ENCODE data around the gene MPHOSPH6. TPM values are rescaled to one million over a fixed set of nuclear protein-coding genes. Genes with fewer than 3 reads are reported as not detected.
"Not testable (repeated sequence)": the region's sequence is repeated elsewhere in the genome, so short reads cannot be mapped to it uniquely, and the experiment has no call there.

Gene MPHOSPH6
- total RNA-seq, 1 donor from 2014 or later = 46.3 TPM

DNA sequence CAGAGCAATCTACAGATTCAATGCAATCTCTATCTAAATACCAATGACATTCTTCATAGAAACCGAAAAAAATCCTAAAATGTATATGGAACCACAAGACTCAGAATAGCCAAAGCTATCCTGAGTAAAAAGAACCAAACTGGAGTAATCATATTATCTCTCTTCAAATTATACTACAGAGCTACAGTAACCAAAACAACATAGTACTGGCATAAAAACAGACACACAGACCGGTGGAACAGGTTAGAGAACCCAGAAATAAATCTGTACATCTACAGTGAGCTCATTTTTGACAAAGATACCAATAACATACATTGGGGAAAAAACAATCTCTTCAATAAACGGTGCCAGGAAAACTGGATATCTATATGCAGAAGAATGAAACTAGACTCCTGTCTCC is 45.4 kb downstream of the MPHOSPH6 start:
- no peak for DNase-seq (ENCODE audit: low read depth)

DNA sequence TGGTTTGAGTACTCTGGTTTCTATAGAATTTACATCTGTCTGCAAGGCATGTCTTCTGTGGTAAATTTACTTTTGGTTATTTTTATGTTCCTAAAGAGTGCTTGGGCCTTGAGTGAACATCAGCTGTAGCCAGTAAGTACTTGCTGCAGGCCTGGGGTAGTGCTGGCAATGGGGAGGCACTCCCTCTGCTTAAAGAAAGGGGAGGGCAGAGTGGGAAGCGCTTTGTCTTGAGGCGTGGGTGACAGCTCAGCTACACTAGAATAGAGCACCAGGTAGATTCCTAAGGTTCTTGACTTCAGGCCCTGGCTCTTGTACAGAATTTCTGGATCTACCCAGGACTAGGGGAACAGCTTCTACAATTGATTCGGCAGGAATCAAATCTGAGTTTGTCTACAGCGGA is 50.6 kb downstream of the MPHOSPH6 start:
- no peak for DNase-seq (ENCODE audit: low read depth)

DNA sequence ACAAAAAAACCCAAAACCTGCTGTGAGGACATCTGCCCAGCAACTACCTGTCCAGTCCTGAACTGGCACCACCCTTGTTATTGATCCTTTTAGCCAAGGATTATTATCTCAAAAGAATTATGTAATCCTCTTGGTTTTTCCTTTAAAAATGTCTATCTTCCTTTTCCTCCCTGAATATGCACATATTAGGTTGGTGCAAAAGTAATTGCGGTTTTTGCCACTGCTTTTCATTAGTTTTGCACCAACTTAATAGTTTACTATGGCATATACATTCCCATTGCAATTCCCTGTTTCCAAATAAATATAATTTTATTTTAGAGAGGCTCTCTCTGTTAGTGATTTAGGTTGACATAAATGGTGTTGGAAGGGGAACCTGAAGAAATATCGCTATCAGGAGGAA is 51.3 kb downstream of the MPHOSPH6 start:
- DNase-seq (ENCODE audit: low read depth) = no peak

DNA sequence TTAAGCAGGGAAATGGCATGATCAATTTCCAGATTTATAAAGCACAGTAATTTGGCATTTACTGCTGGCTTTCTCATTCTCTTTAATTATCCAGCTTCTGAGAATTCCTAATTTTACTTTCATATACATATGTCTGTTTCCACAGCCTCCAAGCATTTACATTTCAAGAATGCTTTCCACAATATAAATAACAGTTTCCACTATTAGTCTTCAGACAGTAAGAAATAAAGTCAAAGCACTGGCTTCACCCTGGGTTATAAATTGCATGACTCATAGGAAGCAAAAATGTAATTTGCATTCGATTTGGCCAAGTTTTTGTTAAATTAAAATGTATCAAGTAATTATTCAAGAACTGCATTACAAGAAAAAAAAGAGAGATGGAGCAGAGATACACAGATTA is 53.5 kb downstream of the MPHOSPH6 start:
- no peak for DNase-seq (ENCODE audit: low read depth)

DNA sequence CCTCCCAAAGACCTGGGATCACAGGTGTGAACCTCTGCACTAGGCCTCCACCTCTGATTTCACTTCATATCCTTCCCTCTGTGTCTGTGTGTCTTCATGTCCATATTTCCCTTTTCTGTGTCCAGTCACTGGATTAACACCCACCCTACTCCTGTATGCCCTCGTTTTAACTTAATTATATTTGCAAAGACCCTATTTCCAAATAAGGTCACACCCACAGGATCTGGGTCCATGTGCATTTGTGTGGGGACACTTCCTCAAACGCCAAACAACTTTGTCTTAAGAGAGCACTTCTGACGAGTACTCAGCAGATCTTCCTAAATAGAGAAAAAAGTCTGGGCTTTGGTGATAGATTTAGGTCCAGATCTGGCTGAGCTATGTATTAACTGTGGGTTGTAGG is 56.3 kb downstream of the MPHOSPH6 start:
- no peak for DNase-seq (ENCODE audit: low read depth)

DNA sequence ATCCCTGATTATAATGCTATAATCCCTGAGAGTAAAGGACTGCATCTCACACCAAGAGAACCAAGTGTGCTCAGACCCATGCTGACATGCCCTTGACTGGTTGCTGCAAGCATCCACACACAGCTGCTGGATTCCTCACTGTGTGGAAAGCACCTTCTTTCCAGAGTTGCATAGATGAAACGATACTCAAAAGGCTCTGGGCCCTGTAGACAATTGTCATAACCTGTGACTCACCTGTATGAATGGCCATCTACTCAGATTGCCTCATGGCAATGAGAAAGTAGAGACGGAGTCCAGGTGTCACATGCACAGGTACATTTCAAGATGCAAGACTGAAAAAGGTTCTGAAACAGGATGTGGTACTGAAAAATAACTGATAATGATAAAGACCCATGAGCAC is 58.1 kb downstream of the MPHOSPH6 start:
- no peak for DNase-seq (ENCODE audit: low read depth)

DNA sequence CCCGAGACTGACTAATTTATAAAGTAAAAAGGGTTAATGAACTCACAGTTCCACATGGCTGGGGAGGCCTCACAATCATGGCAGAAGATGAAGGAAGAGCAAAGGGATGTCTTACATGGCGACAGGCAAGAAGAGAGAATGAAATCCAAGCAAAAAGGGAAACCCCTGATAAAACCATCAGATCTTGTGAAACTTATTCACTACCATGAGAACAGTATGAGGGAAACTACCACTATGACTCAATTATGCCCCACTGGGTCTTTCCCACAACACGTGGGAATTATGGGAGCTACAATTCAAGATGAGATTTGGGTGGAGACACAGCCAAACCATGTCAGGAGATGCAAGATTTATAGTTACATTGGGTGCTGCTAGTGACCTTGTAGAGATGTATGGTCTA is 60.8 kb downstream of the MPHOSPH6 start:
- not testable (repeated sequence) for DNase-seq (ENCODE audit: low read depth)

DNA sequence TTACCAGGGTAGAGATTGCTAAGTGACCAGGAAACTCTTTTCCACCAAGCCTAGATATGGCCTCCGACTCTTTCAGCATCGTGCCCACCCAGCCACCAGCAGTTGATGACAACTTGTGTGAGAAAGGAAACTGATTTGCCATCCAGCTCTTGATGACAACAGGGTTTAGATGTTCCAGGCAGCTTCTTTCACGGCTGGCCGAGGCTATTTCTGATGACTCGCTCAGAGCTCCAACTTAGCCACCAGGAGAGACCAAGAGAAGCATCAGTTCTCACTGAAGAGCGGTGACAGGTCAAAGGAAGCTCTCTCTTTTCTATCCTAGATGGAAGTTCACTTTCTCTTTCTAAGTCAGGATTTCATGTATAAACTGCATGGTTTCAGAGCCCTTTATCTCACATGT is 61.2 kb downstream of the MPHOSPH6 start:
- DNase-seq (ENCODE audit: low read depth) = no peak

DNA sequence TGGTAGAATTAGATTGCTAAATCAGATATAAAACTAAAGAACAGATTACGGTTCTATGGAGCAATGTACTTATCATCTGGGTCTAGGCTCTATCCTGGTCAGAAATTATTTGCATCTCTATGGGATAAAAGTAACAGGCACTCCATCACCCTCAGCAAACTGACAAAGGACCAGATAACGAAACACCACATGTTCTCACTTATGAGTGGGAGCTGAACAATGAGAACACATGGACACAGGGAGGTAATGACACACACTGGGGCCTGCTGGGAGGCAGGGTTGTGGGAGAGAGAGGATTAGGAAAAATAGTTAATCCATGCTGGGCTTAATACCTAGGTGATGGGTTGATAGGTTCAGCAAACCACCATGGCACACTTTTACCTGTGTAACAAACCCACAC is 61.9 kb downstream of the MPHOSPH6 start:
- DNase-seq (ENCODE audit: low read depth) = no peak

DNA sequence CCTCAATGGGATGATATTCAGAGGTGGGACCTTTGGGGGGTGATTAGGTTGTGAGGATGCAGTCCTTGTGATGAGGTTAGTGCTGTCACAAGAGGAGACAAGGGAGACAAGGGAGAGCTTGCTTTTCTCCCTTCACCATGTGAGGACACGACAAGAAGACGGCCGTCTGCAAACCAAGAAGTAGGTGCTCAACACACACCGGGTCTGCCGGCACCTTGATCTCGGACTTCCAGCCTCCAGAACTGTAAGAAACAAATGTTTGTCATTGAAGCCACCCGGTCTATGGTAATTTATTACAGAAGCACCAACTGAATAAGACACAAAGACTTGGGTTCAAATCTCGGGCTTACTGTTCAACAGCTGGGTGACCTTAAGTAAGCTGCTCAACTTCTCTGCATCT is 64.9 kb downstream of the MPHOSPH6 start:
- DNase-seq (ENCODE audit: low read depth) = no peak

Other genes starting within 250 kb of the MPHOSPH6 start
- 0.62 and 1.0 TPM in 2 replicates for gene SDR42E1, start 158.8 kb downstream of the MPHOSPH6 start, total RNA-seq
- gene HSD17B2, start 135.0 kb downstream of the MPHOSPH6 start, total RNA-seq = 4.1 and 6.0 TPM in 2 replicates

Data from myocyte (in vitro differentiated cells).